ENCODE measurements around the gene PTGFRN. TPM values are rescaled to one million over a fixed set of nuclear protein-coding genes. Genes with fewer than 3 reads are reported as not detected.

The PTGFRN gene
- total and polyA plus RNA-seq, 12 donors, result 21.2 to 318 (median 170) TPM

- H3K27me3 ChIP-seq, result no peaks in the 10 kb centered on the region
- TF ChIP-seq CTCF (IDR thresholded peaks at IDR 0.05), result no peak
- H3K27ac ChIP-seq, result peak overlapping the region in 6 of 10 donors; percentile 3 to 85 (median 79)
- peaks cover 0 to 35% (median 21%) of the 10 kb centered on the region in 9 donors for H3K4me1 ChIP-seq
- no peak overlapping the region for H3K4me3 ChIP-seq
- 76 to 89% methylated on average over 9 of the region's 9 CpGs for WGBS, 2 donors
- ATAC-seq, result peak in 1 of 8 donors; percentile 9
- intact Hi-C loops (cut with DNase I), result loop anchor here in 5 of 10 donors (1.0 to 10.0 kb wide), 3 partner anchors 62 to 68 kb away; no protein-coding TSS in a partner anchor
- H3K36me3 ChIP-seq, result peaks cover 0 to 31% (median 0%) of the 10 kb centered on the region in 9 donors
- no peak for DNase-seq
- no peaks in the 10 kb centered on the region for H3K9me3 ChIP-seq
These were observed 72.7 kb downstream of the PTGFRN start for GRCh38 chr1:116982319-116983004.

- Histone ChIP-seq H3K27me3 (no peaks in the 10 kb centered on the region), H3K9me3 (no peaks in the 10 kb centered on the region), H3K4me3 (no peak overlapping the region), H3K4me1 (peaks cover 0 to 41% (median 27%) of the 10 kb centered on the region in 9 donors), H3K27ac (peak overlapping the region in 6 of 10 donors; percentile 3 to 85 (median 79)), H3K36me3 (peaks cover 0 to 31% (median 0%) of the 10 kb centered on the region in 9 donors)
- TF ChIP-seq CTCF (IDR thresholded peaks at IDR 0.05), result no peak
- WGBS, 2 donors, result 46 to 51% methylated on average over 5 of the region's 5 CpGs
- intact Hi-C loops (cut with DNase I), result loop anchor here in 5 of 10 donors (1.0 to 10.0 kb wide), 3 partner anchors 62 to 68 kb away; no protein-coding TSS in a partner anchor
- ATAC-seq (peak in 6 of 8 donors; percentile 14 to 55 (median 28)), DNase-seq (no peak)
These were observed 73.4 kb downstream of the PTGFRN start for GRCh38 chr1:116983112-116983511.

GRCh38 chr1:116983678-116984077, 74.0 kb downstream of the PTGFRN start:
- DNase-seq (no peak), ATAC-seq (peak in 4 of 8 donors; percentile 25 to 57 (median 50))
- Histone ChIP-seq H3K27me3 (no peaks in the 10 kb centered on the region), H3K27ac (peak overlapping the region in 8 of 10 donors; percentile 42 to 85 (median 75)), H3K36me3 (peaks cover 0 to 31% (median 0%) of the 10 kb centered on the region in 9 donors), H3K9me3 (no peaks in the 10 kb centered on the region), H3K4me3 (no peak overlapping the region), H3K4me1 (peaks cover 0 to 46% (median 33%) of the 10 kb centered on the region in 9 donors)
- TF ChIP-seq CTCF (IDR thresholded peaks at IDR 0.05), result no peak
- 51 to 55% methylated on average over 4 of the region's 4 CpGs for WGBS, 2 donors
- intact Hi-C loops (cut with DNase I), result loop anchor here in 5 of 10 donors (1.0 to 10.0 kb wide), 3 partner anchors 61 to 69 kb away; no protein-coding TSS in a partner anchor

DNA sequence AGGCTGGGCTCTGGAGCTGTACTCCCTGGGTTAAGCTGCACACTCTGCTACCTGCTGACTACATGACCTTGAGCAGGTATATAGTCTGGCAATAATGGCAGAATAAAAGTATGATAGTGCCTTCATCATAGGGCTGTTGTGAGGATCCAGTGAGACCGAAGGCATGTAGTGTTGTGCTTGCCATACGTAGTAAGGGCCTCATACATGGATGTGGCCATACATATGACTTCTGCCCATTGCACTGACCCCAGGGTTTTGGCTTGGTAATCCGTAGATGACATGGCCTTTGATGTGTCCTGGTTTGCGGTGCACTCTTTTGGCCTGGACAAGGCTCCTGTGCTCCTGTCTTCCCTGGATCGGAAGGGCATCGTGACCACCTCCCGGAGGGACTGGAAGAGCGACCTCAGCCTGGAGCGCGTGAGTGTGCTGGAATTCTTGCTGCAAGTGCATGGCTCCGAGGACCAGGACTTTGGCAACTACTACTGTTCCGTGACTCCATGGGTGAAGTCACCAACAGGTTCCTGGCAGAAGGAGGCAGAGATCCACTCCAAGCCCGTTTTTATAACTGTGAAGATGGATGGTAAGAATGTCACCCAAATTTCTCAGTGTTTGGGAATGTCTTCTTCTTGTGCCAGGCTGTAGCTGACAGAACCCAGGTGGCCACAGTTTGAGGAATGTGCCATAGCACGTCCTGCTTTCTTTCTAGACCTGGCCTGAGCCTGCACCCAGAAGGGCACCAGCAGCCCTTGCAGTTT, 74.9 kb downstream of the PTGFRN start:
- peaks cover 0 to 37% (median 0%) of the 10 kb centered on the region in 9 donors for H3K36me3 ChIP-seq
- peak in 7 of 8 donors; percentile 55 to 77 (median 72) for ATAC-seq
- intact Hi-C loops (cut with DNase I), result loop anchor here in 5 of 10 donors (5.0 to 10.0 kb wide), 3 partner anchors 60 to 72 kb away; no protein-coding TSS in a partner anchor
- no peak for TF ChIP-seq CTCF (IDR thresholded peaks at IDR 0.05)
- peak overlapping the region in 8 of 10 donors; percentile 42 to 85 (median 75) for H3K27ac ChIP-seq
- no peak overlapping the region for H3K4me3 ChIP-seq
- H3K27me3 ChIP-seq, result no peaks in the 10 kb centered on the region
- H3K9me3 ChIP-seq, result no peaks in the 10 kb centered on the region
- peaks cover 0 to 55% (median 42%) of the 10 kb centered on the region in 9 donors for H3K4me1 ChIP-seq
- 70 to 83% methylated on average over 14 of the region's 14 CpGs for WGBS, 2 donors
- peak in 1 of 2 donors; percentile 57 for DNase-seq
